ENCODE data around the gene TSHZ2.
"Not testable (repeated sequence)": the region's sequence is repeated elsewhere in the genome, so short reads cannot be mapped to it uniquely, and the experiment has no call there.

The TSHZ2 gene

GRCh38 chr20:53071833-53072232 lies 99.7 kb downstream of the TSHZ2 start:
- DNase-seq, result no peak

GRCh38 chr20:53072923-53073579 lies 100.9 kb downstream of the TSHZ2 start:
- DNase-seq, result no peak

GRCh38 chr20:53073636-53074415 lies 101.7 kb downstream of the TSHZ2 start:
- DNase-seq, result no peak

- DNase-seq, result no peak
Measured at GRCh38 chr20:53074811-53075314, 102.7 kb downstream of the TSHZ2 start.

- no peak for DNase-seq
Measured at GRCh38 chr20:53076668-53077067, 104.5 kb downstream of the TSHZ2 start.

- DNase-seq, result no peak
Measured at GRCh38 chr20:53077373-53078205, 105.4 kb downstream of the TSHZ2 start.

- DNase-seq, result no peak
Measured at GRCh38 chr20:53078761-53079160, 106.6 kb downstream of the TSHZ2 start.

GRCh38 chr20:53079261-53079691 lies 107.1 kb downstream of the TSHZ2 start:
- DNase-seq, result no peak

- DNase-seq, result no peak
Measured at GRCh38 chr20:53079828-53080686, 107.9 kb downstream of the TSHZ2 start.

- DNase-seq, result no peak
Measured at GRCh38 chr20:53080687-53080962, 108.5 kb downstream of the TSHZ2 start.

- no peak for DNase-seq
Measured at GRCh38 chr20:53080969-53081871, 109.1 kb downstream of the TSHZ2 start.

GRCh38 chr20:53081916-53082863 lies 110.0 kb downstream of the TSHZ2 start:
- no peak for DNase-seq

GRCh38 chr20:53083411-53083810 lies 111.3 kb downstream of the TSHZ2 start:
- DNase-seq, result no peak

GRCh38 chr20:53084408-53084997 lies 112.3 kb downstream of the TSHZ2 start:
- no peak for DNase-seq

- DNase-seq, result no peak
Measured at GRCh38 chr20:53085720-53086119, 113.6 kb downstream of the TSHZ2 start.

GRCh38 chr20:53087037-53087777 lies 115.0 kb downstream of the TSHZ2 start:
- DNase-seq, result no peak

GRCh38 chr20:53088786-53089185 lies 116.6 kb downstream of the TSHZ2 start:
- DNase-seq, result no peak

- DNase-seq, result not testable (repeated sequence)
Measured at GRCh38 chr20:53089851-53090250, 117.7 kb downstream of the TSHZ2 start.

- no peak for DNase-seq
Measured at GRCh38 chr20:53091789-53092188, 119.6 kb downstream of the TSHZ2 start.
